HEK293 (cell line): ENCODE results near the gene PLA2G5.

Source experiments
- CTCF ChIP-seq: fragments of 450-650 bp; formaldehyde crosslinking; IDR thresholded peaks from 2 replicates; pipeline ENCODE4 v1.5.1; 2016; ENCODE audit warnings: missing biosample characterization, missing genetic modification characterization
- HOXA7 ChIP-seq: sonication (generic); formaldehyde crosslinking; IDR thresholded peaks from 2 replicates; pipeline ENCODE4 v1.8.1; 2022; ENCODE audit warnings: missing genetic modification reagents, borderline replicate concordance
- ZNF121 ChIP-seq: fragments of 450-650 bp; formaldehyde crosslinking; IDR thresholded peaks from 2 replicates; pipeline ENCODE4 v1.5.1; 2016; ENCODE audit warnings: missing biosample characterization, missing genetic modification characterization
- ZNF311 ChIP-seq: fragments of 450-650 bp; formaldehyde crosslinking; IDR thresholded peaks from 2 replicates; pipeline ENCODE4 v1.5.1; 2017; ENCODE audit warnings: missing biosample characterization, missing genetic modification characterization, borderline replicate concordance
- ZNF404 ChIP-seq: fragments of 450-650 bp; formaldehyde crosslinking; IDR thresholded peaks from 2 replicates; pipeline ENCODE4 v1.5.1; 2017; ENCODE audit warnings: missing biosample characterization, missing genetic modification characterization
- ZNF600 ChIP-seq: fragments of 450-650 bp; formaldehyde crosslinking; IDR thresholded peaks from 2 replicates; pipeline ENCODE4 v1.5.1; 2016; ENCODE audit warnings: missing biosample characterization, missing genetic modification characterization
- ZNF776 ChIP-seq: fragments of 450-650 bp; formaldehyde crosslinking; IDR thresholded peaks from 2 replicates; pipeline ENCODE4 v1.5.0; 2017; ENCODE audit warnings: missing biosample characterization, missing genetic modification characterization, borderline replicate concordance
- ZSCAN18 ChIP-seq: fragments of 450-650 bp; formaldehyde crosslinking; IDR thresholded peaks from 2 replicates; pipeline ENCODE4 v1.5.1; 2016; ENCODE audit warnings: missing biosample characterization, missing genetic modification characterization

DNA sequence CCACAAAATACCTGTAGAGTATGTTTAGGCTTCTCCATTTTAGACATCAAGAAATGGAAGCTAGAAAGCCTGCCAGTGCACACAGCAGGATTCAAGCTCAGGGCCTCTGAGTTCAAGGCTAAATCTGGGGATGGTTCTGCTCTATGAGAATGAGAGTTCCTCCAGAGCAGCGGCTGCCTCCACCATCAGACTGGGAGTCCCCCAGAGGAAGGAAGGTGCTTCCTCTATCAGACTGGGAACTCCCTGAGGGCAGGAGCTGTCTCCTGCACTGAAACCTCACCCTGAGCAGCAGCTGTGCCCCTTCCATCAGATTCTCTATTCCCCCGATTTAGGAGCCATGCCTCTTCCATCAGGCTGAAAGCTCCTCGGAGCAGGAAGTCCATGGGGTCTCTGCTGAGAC, 20.1 kb downstream of the PLA2G5 start:
- no peak for TF ChIP-seq ZNF776 (tag by site-specific recombination)
- no peak for TF ChIP-seq CTCF (tag by site-specific recombination)
- no peak for TF ChIP-seq ZNF404 (tag by site-specific recombination)
- TF ChIP-seq ZNF311 (tag by site-specific recombination) = no peak
- no peak for TF ChIP-seq HOXA7 (CRISPR knock-in tag)
- TF ChIP-seq ZNF600 = no peak
- TF ChIP-seq ZNF121 = no peak
- TF ChIP-seq ZSCAN18 = no peak
